HepG2 (cell line): ENCODE data around the gene PTPRH. TPM values are rescaled to one million over a fixed set of nuclear protein-coding genes. Genes with fewer than 3 reads are reported as not detected.
A peak's percentile ranks its signal among the peaks of the same experiment; 100 is the strongest.

Experiments
- NFYB ChIP-seq: sonication (generic); formaldehyde crosslinking; IDR thresholded peaks from 2 replicates; pipeline ENCODE4 v1.4.0; 2020; ENCODE audit warnings: missing genetic modification reagents
- PHF20 ChIP-seq: sonication (generic); formaldehyde crosslinking; IDR thresholded peaks from 2 replicates; pipeline ENCODE4 v1.5.0; 2020; ENCODE audit warnings: mild to moderate bottlenecking, missing genetic modification reagents
- SCMH1 ChIP-seq: sonication (generic); formaldehyde crosslinking; IDR thresholded peaks from 2 replicates; pipeline ENCODE4 v1.9.0; 2021; ENCODE audit warnings: missing genetic modification reagents, mild to moderate bottlenecking, borderline replicate concordance
- ZBTB7B ChIP-seq: sonication (generic); formaldehyde crosslinking; IDR thresholded peaks from 2 replicates; pipeline ENCODE4 v1.4.0; 2020; ENCODE audit warnings: missing genetic modification reagents
- ZNF33B ChIP-seq: sonication (generic); formaldehyde crosslinking; IDR thresholded peaks from 2 replicates; pipeline ENCODE4 v1.5.1; 2020; ENCODE audit warnings: mild to moderate bottlenecking, missing genetic modification reagents
- ZNF354B ChIP-seq: sonication (generic); formaldehyde crosslinking; IDR thresholded peaks from 2 replicates; pipeline ENCODE4 v1.8.0; 2022; ENCODE audit warnings: mild to moderate bottlenecking, missing genetic modification reagents
- ZNF460 ChIP-seq: sonication (generic); formaldehyde crosslinking; IDR thresholded peaks from 2 replicates; pipeline ENCODE4 v1.5.1; 2020; ENCODE audit warnings: missing genetic modification reagents, mild to moderate bottlenecking, borderline replicate concordance
- ZNF557 ChIP-seq: sonication (generic); formaldehyde crosslinking; IDR thresholded peaks from 2 replicates; pipeline ENCODE4 v1.4.0; 2020; ENCODE audit warnings: missing genetic modification reagents
- ZNF777 ChIP-seq: sonication (generic); formaldehyde crosslinking; IDR thresholded peaks from 2 replicates; pipeline ENCODE4 v1.4.0; 2020; ENCODE audit warnings: missing genetic modification reagents
- polyA plus RNA-seq, 8 experiments: library from polyadenylated mRNA; depleted of rRNA in 3 of 8; stranded (reverse) in 7 of 8; unstranded in 1 of 8; fragments of >200 nt; fragmentation: Illumina TruSeq in 4 of 8; extraction: Trizol in 4 of 8; gene quantifications; 2 replicates each; pipeline versions ENCODE4 v1.2.1 to v1.2.3, GENCODE V29; 2011 to 2016; ENCODE audit warnings: low read depth in 4 of 8, missing spikeins in 1 of 8, mixed read lengths in 1 of 8; ENCODE audit not compliant: insufficient read depth in 1 of 8
- total RNA-seq, 5 experiments: library from RNA; depleted of rRNA; stranded (reverse); fragments of >200 nt; fragmentation: Illumina TruSeq; extraction: Trizol; gene quantifications; 2 replicates each; pipeline ENCODE4 v1.2.3, GENCODE V29; 2016; ENCODE audit warnings: low read depth in 1 of 5
- TF ChIP-seq, protein P1 (sequence below): sonication (generic); formaldehyde crosslinking; IDR thresholded peaks from 2 replicates; pipeline ENCODE4 v1.8.1; 2023; ENCODE audit warnings: mild to moderate bottlenecking, missing genetic modification reagents
- TF ChIP-seq, protein P2 (sequence below): sonication (generic); formaldehyde crosslinking; IDR thresholded peaks from 2 replicates; pipeline ENCODE4 v1.5.1; 2020; ENCODE audit warnings: mild to moderate bottlenecking, moderate library complexity, missing genetic modification reagents
- TF ChIP-seq, protein P3 (sequence below): IDR thresholded peaks from 2 replicates; pipeline ENCODE4 v1.6.1; 2016; ENCODE audit warnings: low read depth, borderline replicate concordance
- TF ChIP-seq, protein P4 (sequence below): sonication (generic); formaldehyde crosslinking; IDR thresholded peaks from 2 replicates; pipeline ENCODE4 v1.4.0; 2020; ENCODE audit warnings: missing genetic modification reagents, mild to moderate bottlenecking, borderline replicate concordance
- TF ChIP-seq, protein P5 (sequence below): sonication (generic); formaldehyde crosslinking; IDR thresholded peaks from 2 replicates; pipeline ENCODE4 v1.5.1; 2020; ENCODE audit warnings: missing genetic modification reagents, mild to moderate bottlenecking, borderline replicate concordance
- TF ChIP-seq, protein P6 (sequence below): sonication (generic); formaldehyde crosslinking; IDR thresholded peaks from 2 replicates; pipeline ENCODE4 v1.4.0; 2020; ENCODE audit warnings: missing genetic modification reagents
- TF ChIP-seq, protein P7 (sequence below): sonication (generic); formaldehyde crosslinking; IDR thresholded peaks from 2 replicates; pipeline ENCODE4 v1.4.0; 2020; ENCODE audit warnings: missing genetic modification reagents, borderline replicate concordance
- TF ChIP-seq, protein P8 (sequence below): sonication (generic); formaldehyde crosslinking; IDR thresholded peaks from 2 replicates; pipeline ENCODE4 v1.4.0; 2020; ENCODE audit warnings: missing genetic modification reagents, low read depth, mild to moderate bottlenecking, borderline replicate concordance

Gene PTPRH
- total and polyA plus RNA-seq, 2 of the 13 experiments (the other 11 are each of a cell fraction or from before 2014, with no cell fraction given), result 14.7 to 125 TPM

DNA sequence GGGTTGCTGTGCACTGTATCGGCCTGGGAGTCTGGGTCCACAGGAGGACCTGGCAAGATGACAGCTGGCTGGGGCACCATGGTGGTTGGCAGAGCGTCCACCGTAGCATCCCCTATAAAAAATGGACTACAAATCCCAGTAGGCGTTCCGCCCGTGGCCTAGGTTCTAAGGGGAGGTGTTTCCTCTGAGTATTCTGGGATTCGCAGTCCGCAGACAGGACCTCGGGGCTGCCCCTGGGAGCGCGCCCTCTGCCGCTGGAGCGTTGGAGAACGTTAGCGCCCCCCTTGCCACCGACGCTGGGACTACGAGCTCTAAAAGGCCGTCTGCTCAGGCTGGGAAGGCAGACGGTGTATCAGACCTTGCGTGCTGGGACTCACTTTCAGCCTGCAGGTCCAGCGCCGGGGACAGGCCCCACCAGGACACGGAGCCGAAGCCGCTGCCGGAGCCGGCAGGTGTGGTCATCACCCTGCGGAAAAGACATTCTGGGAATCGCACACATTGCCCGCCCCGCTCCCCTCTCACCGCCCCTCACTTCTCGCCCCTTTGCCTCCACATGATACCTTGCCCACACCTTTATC, 43.3 kb downstream of the PTPRH start (continued):
- TF ChIP-seq, protein P1, sequence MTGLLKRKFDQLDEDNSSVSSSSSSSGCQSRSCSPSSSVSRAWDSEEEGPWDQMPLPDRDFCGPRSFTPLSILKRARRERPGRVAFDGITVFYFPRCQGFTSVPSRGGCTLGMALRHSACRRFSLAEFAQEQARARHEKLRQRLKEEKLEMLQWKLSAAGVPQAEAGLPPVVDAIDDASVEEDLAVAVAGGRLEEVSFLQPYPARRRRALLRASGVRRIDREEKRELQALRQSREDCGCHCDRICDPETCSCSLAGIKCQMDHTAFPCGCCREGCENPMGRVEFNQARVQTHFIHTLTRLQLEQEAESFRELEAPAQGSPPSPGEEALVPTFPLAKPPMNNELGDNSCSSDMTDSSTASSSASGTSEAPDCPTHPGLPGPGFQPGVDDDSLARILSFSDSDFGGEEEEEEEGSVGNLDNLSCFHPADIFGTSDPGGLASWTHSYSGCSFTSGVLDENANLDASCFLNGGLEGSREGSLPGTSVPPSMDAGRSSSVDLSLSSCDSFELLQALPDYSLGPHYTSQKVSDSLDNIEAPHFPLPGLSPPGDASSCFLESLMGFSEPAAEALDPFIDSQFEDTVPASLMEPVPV (CRISPR knock-in tag), result peak; percentile 47; the same call in 1 of the 2 replicates
- TF ChIP-seq NFYB (CRISPR knock-in tag), result no peak
- TF ChIP-seq, protein P2, sequence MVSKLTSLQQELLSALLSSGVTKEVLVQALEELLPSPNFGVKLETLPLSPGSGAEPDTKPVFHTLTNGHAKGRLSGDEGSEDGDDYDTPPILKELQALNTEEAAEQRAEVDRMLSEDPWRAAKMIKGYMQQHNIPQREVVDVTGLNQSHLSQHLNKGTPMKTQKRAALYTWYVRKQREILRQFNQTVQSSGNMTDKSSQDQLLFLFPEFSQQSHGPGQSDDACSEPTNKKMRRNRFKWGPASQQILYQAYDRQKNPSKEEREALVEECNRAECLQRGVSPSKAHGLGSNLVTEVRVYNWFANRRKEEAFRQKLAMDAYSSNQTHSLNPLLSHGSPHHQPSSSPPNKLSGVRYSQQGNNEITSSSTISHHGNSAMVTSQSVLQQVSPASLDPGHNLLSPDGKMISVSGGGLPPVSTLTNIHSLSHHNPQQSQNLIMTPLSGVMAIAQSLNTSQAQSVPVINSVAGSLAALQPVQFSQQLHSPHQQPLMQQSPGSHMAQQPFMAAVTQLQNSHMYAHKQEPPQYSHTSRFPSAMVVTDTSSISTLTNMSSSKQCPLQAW (CRISPR knock-in tag), result no peak
- TF ChIP-seq SCMH1 (CRISPR knock-in tag), result no peak
- TF ChIP-seq, protein P3, sequence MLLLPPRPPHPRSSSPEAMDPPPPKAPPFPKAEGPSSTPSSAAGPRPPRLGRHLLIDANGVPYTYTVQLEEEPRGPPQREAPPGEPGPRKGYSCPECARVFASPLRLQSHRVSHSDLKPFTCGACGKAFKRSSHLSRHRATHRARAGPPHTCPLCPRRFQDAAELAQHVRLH (CRISPR knock-in tag), result 0 out of 2 replicates have a peak, but pooled peaks have one; percentile 14
- peak; percentile 71 for TF ChIP-seq ZNF777 (CRISPR knock-in tag)
- TF ChIP-seq, protein P4, sequence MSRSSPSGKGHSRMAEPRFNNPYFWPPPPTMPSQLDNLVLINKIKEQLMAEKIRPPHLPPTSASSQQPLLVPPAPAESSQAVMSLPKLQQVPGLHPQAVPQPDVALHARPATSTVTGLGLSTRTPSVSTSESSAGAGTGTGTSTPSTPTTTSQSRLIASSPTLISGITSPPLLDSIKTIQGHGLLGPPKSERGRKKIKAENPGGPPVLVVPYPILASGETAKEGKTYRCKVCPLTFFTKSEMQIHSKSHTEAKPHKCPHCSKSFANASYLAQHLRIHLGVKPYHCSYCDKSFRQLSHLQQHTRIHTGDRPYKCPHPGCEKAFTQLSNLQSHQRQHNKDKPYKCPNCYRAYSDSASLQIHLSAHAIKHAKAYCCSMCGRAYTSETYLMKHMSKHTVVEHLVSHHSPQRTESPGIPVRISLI (CRISPR knock-in tag), result 0 out of 2 replicates have a peak, but pooled peaks have one; percentile 45
- TF ChIP-seq, protein P5, sequence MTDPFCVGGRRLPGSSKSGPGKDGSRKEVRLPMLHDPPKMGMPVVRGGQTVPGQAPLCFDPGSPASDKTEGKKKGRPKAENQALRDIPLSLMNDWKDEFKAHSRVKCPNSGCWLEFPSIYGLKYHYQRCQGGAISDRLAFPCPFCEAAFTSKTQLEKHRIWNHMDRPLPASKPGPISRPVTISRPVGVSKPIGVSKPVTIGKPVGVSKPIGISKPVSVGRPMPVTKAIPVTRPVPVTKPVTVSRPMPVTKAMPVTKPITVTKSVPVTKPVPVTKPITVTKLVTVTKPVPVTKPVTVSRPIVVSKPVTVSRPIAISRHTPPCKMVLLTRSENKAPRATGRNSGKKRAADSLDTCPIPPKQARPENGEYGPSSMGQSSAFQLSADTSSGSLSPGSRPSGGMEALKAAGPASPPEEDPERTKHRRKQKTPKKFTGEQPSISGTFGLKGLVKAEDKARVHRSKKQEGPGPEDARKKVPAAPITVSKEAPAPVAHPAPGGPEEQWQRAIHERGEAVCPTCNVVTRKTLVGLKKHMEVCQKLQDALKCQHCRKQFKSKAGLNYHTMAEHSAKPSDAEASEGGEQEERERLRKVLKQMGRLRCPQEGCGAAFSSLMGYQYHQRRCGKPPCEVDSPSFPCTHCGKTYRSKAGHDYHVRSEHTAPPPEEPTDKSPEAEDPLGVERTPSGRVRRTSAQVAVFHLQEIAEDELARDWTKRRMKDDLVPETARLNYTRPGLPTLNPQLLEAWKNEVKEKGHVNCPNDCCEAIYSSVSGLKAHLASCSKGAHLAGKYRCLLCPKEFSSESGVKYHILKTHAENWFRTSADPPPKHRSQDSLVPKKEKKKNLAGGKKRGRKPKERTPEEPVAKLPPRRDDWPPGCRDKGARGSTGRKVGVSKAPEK (CRISPR knock-in tag), result no peak
- no peak for TF ChIP-seq ZNF354B (CRISPR knock-in tag)
- TF ChIP-seq ZNF557 (CRISPR knock-in tag), result no peak
- peak; percentile 76 for TF ChIP-seq ZBTB7B (CRISPR knock-in tag)
- TF ChIP-seq ZNF33B (CRISPR knock-in tag), result no peak
- no peak for TF ChIP-seq PHF20
- TF ChIP-seq, protein P6, sequence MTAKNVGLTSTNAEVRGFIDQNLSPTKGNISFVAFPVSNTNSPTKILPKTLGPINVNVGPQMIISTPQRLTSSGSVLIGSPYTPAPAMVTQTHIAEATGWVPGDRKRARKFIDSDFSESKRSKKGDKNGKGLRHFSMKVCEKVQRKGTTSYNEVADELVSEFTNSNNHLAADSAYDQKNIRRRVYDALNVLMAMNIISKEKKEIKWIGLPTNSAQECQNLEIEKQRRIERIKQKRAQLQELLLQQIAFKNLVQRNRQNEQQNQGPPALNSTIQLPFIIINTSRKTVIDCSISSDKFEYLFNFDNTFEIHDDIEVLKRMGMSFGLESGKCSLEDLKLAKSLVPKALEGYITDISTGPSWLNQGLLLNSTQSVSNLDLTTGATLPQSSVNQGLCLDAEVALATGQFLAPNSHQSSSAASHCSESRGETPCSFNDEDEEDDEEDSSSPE (CRISPR knock-in tag), result peak; percentile 52; the same call in 1 of the 2 replicates
- TF ChIP-seq, protein P7, sequence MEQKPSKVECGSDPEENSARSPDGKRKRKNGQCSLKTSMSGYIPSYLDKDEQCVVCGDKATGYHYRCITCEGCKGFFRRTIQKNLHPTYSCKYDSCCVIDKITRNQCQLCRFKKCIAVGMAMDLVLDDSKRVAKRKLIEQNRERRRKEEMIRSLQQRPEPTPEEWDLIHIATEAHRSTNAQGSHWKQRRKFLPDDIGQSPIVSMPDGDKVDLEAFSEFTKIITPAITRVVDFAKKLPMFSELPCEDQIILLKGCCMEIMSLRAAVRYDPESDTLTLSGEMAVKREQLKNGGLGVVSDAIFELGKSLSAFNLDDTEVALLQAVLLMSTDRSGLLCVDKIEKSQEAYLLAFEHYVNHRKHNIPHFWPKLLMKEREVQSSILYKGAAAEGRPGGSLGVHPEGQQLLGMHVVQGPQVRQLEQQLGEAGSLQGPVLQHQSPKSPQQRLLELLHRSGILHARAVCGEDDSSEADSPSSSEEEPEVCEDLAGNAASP, result 0 out of 2 replicates have a peak, but pooled peaks have one; percentile 15
- TF ChIP-seq ZNF460 (CRISPR knock-in tag), result no peak
- TF ChIP-seq, protein P8, sequence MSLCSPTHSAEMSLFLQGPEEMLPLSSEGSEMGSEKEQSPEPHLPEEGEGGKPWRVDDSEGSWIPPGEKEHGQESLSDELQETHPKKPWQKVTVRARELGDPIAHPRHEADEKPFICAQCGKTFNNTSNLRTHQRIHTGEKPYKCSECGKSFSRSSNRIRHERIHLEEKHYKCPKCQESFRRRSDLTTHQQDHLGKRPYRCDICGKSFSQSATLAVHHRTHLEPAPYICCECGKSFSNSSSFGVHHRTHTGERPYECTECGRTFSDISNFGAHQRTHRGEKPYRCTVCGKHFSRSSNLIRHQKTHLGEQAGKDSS (CRISPR knock-in tag), result 0 out of 2 replicates have a peak, but pooled peaks have one; percentile 55
